ENCODE data around the gene CYGB.

Gene CYGB

GRCh38 chr17:76540381-76541300, 3.1 kb upstream of the CYGB start (continued):
- TF ChIP-seq PRDM10 (tag by site-specific recombination; IDR thresholded peaks at IDR 0.05), result peak; percentile 93
- TF ChIP-seq ZNF10 (tag by site-specific recombination; IDR thresholded peaks at IDR 0.05), result no peak
- TF ChIP-seq ZNF585B (tag by site-specific recombination; IDR thresholded peaks at IDR 0.05), result no peak
- TF ChIP-seq SETDB1 (IDR thresholded peaks at IDR 0.05; ENCODE audit: insufficient read length, low read length), result no peak
- TF ChIP-seq ZNF560 (tag by site-specific recombination; IDR thresholded peaks at IDR 0.05; ENCODE audit: borderline replicate concordance), result no peak
- TF ChIP-seq ZNF510 (tag by site-specific recombination; IDR thresholded peaks at IDR 0.05; ENCODE audit: insufficient replicate concordance), result no peak
- no peak for TF ChIP-seq MYNN (tag by site-specific recombination; IDR thresholded peaks at IDR 0.05; ENCODE audit: borderline replicate concordance)
- no peak for TF ChIP-seq ZNF529 (tag by site-specific recombination; IDR thresholded peaks at IDR 0.05; ENCODE audit: insufficient replicate concordance)
- no peak for TF ChIP-seq ZNF157 (tag by site-specific recombination; IDR thresholded peaks at IDR 0.05)
- no peak for TF ChIP-seq ELK4 (IDR thresholded peaks at IDR 0.05; ENCODE audit: borderline replicate concordance, low read depth, low read length)
- no peak for TF ChIP-seq AEBP2 (tag by site-specific recombination; IDR thresholded peaks at IDR 0.05; ENCODE audit: borderline replicate concordance)
- TF ChIP-seq ZNF121 (tag by site-specific recombination; IDR thresholded peaks at IDR 0.05), result no peak
- TF ChIP-seq ZNF837 (tag by site-specific recombination; IDR thresholded peaks at IDR 0.05), result no peak
- TF ChIP-seq ZNF211 (tag by site-specific recombination; IDR thresholded peaks at IDR 0.05; ENCODE audit: low read depth), result no peak
- TF ChIP-seq ZNF776 (tag by site-specific recombination; IDR thresholded peaks at IDR 0.05; ENCODE audit: borderline replicate concordance), result no peak
- no peak for TF ChIP-seq ZNF16 (tag by site-specific recombination; IDR thresholded peaks at IDR 0.05; ENCODE audit: low read depth)
- TF ChIP-seq PBX3 (CRISPR knock-in tag; IDR thresholded peaks at IDR 0.05), result no peak
- TF ChIP-seq ZNF623 (tag by site-specific recombination; IDR thresholded peaks at IDR 0.05), result no peak
- TF ChIP-seq YY1 (tag by site-specific recombination; IDR thresholded peaks at IDR 0.05), result no peak
- TF ChIP-seq ZSCAN30 (tag by site-specific recombination; IDR thresholded peaks at IDR 0.05), result no peak
- TF ChIP-seq ZSCAN23 (tag by site-specific recombination; IDR thresholded peaks at IDR 0.05), result no peak
- TF ChIP-seq ZBTB6 (tag by site-specific recombination; IDR thresholded peaks at IDR 0.05), result no peak
- TF ChIP-seq ZNF280D (tag by site-specific recombination; IDR thresholded peaks at IDR 0.05), result no peak
- peak; percentile 61; the same call in 1 of the 2 replicates for TF ChIP-seq ZNF391 (tag by site-specific recombination; IDR thresholded peaks at IDR 0.05; ENCODE audit: borderline replicate concordance, low read depth)
- TF ChIP-seq GLIS2 (tag by site-specific recombination; IDR thresholded peaks at IDR 0.05), result peak; percentile 83
- peak; percentile 65 for TF ChIP-seq EGR2 (tag by site-specific recombination; IDR thresholded peaks at IDR 0.05; ENCODE audit: low read depth)
